ENCODE data around the gene NOP16. TPM values are rescaled to one million over a fixed set of nuclear protein-coding genes. Genes with fewer than 3 reads are reported as not detected.

The NOP16 gene, protein sequence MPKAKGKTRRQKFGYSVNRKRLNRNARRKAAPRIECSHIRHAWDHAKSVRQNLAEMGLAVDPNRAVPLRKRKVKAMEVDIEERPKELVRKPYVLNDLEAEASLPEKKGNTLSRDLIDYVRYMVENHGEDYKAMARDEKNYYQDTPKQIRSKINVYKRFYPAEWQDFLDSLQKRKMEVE
- total RNA-seq (2022) (90.9 and 134 TPM in 2 replicates), Bru-seq, nascent RNA (percentile 97 among the genes with signal in this experiment), BruChase-seq, experiment 1, labeled RNA remaining after a 6-hour chase (percentile 93 among the genes with signal in this experiment), BruChase-seq, experiment 2, labeled RNA remaining after a 2-hour chase (percentile 93 among the genes with signal in this experiment)
- long read RNA-seq, transcript NOP16-207 (5 exons, 1,258 nt) = major isoform, 300 of 433 reads
- long read RNA-seq, transcript NOP16-211 (5 exons, 954 nt) = minor isoform, 54 of 433 reads
- long read RNA-seq, transcript NOP16-209 (5 exons, 1,087 nt) = minor isoform, 18 of 433 reads
- long read RNA-seq, transcript NOP16-203 (4 exons, 582 nt) = minor isoform, 8 of 433 reads
- long read RNA-seq, partial matches to known transcripts = 14 of 433 reads
- long read RNA-seq, other reads (novel, unspliced or antisense) = 38 of 433 reads

DNA sequence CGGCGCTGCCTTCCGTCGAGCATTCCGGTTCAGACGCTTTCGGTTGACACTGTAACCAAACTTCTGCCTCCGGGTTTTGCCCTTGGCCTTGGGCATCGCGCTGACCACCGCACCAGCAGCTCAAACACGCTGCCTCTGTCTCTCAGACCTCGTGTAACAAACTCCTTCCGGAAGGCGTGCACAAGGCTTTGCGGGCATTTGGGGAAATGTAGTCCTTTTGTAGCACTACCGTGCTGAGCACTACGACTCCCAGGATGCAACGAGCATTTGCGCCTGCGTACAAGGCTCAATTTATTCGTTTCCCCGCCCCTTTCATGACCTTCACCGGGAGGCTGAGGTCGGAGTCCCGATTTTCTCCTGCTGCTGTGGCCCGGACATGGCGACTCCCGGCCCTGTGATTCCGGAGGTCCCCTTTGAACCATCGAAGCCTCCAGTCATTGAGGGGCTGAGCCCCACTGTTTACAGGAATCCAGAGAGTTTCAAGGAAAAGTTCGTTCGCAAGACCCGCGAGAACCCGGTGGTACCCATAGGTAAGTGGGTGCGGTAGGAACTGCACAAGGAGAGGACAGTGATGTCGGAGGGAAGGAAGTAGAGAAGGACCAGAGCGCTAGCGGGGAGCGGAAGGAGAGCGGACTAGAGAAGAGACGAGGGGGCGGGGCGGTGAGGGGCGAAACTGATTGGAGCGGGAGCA is at the start of gene NOP16, which contains the start of gene HIGD2A:
TSS of gene NOP16 (minus strand) at position 155 of the 691 bp plus-strand sequence. CDS start at position 96, 59 bp downstream.
TSS of gene HIGD2A (plus strand) at position 308 of the 691 bp plus-strand sequence. CDS start at position 377, 69 bp downstream.
- ChIA-PET POLR2A (interaction anchor here (0.5 to 6.7 kb wide), 19 partner anchors 9 to 1127 kb away, joined by 3 to 110 read pairs (median 5); partner anchors contain the start of genes CLTB, FAF2, GRK6 and KIAA1191), CTCF (interaction anchor here (0.7 to 1.6 kb wide), 5 partner anchors 26 to 59 kb away, joined by 3 to 5 read pairs (median 4); partner anchors contain the start of genes FAF2 and KIAA1191)
- BruUV-seq (replicated peaks) = no TSS peak
- peak within 1 kb of the TSS; percentile 99 for H3K27ac Mint-ChIP-seq (ENCODE audit: low read depth, unreplicated experiment)
- H3K4me1 Mint-ChIP-seq (ENCODE audit: insufficient read depth, unreplicated experiment) = peaks cover 22% of the 10 kb centered on the region
- peak; percentile 100 for DNase-seq (ENCODE audit: unreplicated experiment)
- peaks cover 95% of the 10 kb centered on the region for H3K36me3 Mint-ChIP-seq (ENCODE audit: insufficient read depth, unreplicated experiment)
- TF ChIP-seq, protein P1, sequence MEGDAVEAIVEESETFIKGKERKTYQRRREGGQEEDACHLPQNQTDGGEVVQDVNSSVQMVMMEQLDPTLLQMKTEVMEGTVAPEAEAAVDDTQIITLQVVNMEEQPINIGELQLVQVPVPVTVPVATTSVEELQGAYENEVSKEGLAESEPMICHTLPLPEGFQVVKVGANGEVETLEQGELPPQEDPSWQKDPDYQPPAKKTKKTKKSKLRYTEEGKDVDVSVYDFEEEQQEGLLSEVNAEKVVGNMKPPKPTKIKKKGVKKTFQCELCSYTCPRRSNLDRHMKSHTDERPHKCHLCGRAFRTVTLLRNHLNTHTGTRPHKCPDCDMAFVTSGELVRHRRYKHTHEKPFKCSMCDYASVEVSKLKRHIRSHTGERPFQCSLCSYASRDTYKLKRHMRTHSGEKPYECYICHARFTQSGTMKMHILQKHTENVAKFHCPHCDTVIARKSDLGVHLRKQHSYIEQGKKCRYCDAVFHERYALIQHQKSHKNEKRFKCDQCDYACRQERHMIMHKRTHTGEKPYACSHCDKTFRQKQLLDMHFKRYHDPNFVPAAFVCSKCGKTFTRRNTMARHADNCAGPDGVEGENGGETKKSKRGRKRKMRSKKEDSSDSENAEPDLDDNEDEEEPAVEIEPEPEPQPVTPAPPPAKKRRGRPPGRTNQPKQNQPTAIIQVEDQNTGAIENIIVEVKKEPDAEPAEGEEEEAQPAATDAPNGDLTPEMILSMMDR (IDR thresholded peaks at IDR 0.05; ENCODE audit: unreplicated experiment) = no peak
- H3K27me3 Mint-ChIP-seq (ENCODE audit: insufficient read depth, unreplicated experiment) = no peaks in the 10 kb centered on the region
- no peaks in the 10 kb centered on the region for H3K9me3 Mint-ChIP-seq (ENCODE audit: unreplicated experiment)
- intact Hi-C loops (cut with micrococcal nuclease) = loop anchor here (10.0 kb wide), 1 partner anchor 574 kb away; no protein-coding TSS in a partner anchor
- H3K4me3 Mint-ChIP-seq (ENCODE audit: unreplicated experiment) = peak within 1 kb of the TSS; percentile 98

DNA sequence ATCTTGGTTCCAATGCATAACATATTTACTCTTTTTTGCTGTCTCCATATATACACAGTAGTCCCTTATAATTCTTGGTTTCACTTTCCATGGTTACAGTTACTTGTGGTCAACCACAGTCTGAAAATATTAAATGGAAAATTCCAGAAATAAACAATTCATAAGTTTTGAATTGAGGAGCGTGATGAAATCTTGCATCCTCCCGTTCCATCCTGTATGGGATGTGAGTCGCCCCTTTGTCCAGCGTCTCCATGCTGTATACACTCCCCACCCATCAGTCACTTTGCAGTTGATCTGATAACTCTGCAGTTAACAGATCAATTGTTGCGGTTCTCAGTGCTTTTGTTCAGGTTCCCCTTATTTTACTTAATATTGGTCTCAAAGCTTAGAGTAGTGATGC is 48.3 kb upstream of the NOP16 start:
- ChIA-PET POLR2A (interaction anchor here (1.1 to 2.3 kb wide), 3 partner anchors 9 to 102 kb away, joined by 3 to 11 read pairs (median 4); partner anchors contain the start of gene FAF2), CTCF (interaction anchor here (0.6 kb wide), 2 partner anchors 65 to 729 kb away, joined by 3 to 4 read pairs; no protein-coding TSS in a partner anchor)
- TF ChIP-seq, protein P1 (IDR thresholded peaks at IDR 0.05; ENCODE audit: unreplicated experiment) = no peak
- no peak overlapping the region for H3K27ac Mint-ChIP-seq (ENCODE audit: low read depth, unreplicated experiment)
- intact Hi-C loops (cut with micrococcal nuclease) = no loop called here
- H3K27me3 Mint-ChIP-seq (ENCODE audit: insufficient read depth, unreplicated experiment) = no peaks in the 10 kb centered on the region
- DNase-seq (ENCODE audit: unreplicated experiment) = peak; percentile 19
- H3K9me3 Mint-ChIP-seq (ENCODE audit: unreplicated experiment) = no peaks in the 10 kb centered on the region
- H3K36me3 Mint-ChIP-seq (ENCODE audit: insufficient read depth, unreplicated experiment) = no peaks in the 10 kb centered on the region
- peak overlapping the region; percentile 43 for H3K4me3 Mint-ChIP-seq (ENCODE audit: unreplicated experiment)
- peaks cover 13% of the 10 kb centered on the region for H3K4me1 Mint-ChIP-seq (ENCODE audit: insufficient read depth, unreplicated experiment)
- BruUV-seq (replicated peaks) = no TSS peak

DNA sequence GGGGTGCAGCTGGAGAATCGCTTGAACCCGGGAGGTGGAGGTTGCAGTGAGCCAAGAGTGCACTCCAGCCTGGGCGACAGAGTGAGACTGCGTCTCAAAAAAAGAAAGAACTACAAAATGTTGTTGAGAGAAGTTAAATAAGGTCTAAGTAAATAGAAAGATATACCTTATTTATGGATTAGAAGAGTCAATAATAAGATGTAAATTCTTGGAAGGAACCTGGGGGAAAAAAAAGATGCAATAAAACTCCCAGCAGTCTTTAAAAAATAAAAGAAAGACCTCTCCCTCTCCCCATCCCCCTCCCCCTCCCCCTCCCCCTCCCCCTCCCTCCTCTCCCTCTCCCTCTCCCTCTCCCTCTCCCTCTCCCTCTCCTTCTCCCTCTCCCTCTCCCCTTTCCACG is 44.3 kb upstream of the NOP16 start:
- BruUV-seq (replicated peaks) = no TSS peak
- Mint-ChIP-seq H3K36me3 (ENCODE audit: insufficient read depth, unreplicated experiment) (no peaks in the 10 kb centered on the region), H3K9me3 (ENCODE audit: unreplicated experiment) (no peaks in the 10 kb centered on the region), H3K27me3 (ENCODE audit: insufficient read depth, unreplicated experiment) (no peaks in the 10 kb centered on the region), H3K27ac (ENCODE audit: low read depth, unreplicated experiment) (no peak overlapping the region), H3K4me3 (ENCODE audit: unreplicated experiment) (no peak overlapping the region), H3K4me1 (ENCODE audit: insufficient read depth, unreplicated experiment) (peaks cover 15% of the 10 kb centered on the region)
- TF ChIP-seq, protein P1 (IDR thresholded peaks at IDR 0.05; ENCODE audit: unreplicated experiment) = no peak
- DNase-seq (ENCODE audit: unreplicated experiment) = no peak
- ChIA-PET CTCF (no interaction called here), POLR2A (interaction anchor here (2.6 kb wide), 1 partner anchor 16 kb away, joined by 13 read pairs; the partner anchor contains the start of gene FAF2)
- intact Hi-C loops (cut with micrococcal nuclease) = no loop called here

All from MCF 10A (cell line).